T follicular helper cell (primary cell): ENCODE data around the gene PER1.

Source experiments
- DNase-seq: peaks from one replicate; pipeline ENCODE4 v3.0.0-alpha.2; 2020; ENCODE audit warnings: low read depth
- total RNA-seq, 2 experiments: gene quantifications; one replicate each; lab custom pipeline; 2026; lab: John Stamatoyannopoulos, UW

Gene PER1, protein sequence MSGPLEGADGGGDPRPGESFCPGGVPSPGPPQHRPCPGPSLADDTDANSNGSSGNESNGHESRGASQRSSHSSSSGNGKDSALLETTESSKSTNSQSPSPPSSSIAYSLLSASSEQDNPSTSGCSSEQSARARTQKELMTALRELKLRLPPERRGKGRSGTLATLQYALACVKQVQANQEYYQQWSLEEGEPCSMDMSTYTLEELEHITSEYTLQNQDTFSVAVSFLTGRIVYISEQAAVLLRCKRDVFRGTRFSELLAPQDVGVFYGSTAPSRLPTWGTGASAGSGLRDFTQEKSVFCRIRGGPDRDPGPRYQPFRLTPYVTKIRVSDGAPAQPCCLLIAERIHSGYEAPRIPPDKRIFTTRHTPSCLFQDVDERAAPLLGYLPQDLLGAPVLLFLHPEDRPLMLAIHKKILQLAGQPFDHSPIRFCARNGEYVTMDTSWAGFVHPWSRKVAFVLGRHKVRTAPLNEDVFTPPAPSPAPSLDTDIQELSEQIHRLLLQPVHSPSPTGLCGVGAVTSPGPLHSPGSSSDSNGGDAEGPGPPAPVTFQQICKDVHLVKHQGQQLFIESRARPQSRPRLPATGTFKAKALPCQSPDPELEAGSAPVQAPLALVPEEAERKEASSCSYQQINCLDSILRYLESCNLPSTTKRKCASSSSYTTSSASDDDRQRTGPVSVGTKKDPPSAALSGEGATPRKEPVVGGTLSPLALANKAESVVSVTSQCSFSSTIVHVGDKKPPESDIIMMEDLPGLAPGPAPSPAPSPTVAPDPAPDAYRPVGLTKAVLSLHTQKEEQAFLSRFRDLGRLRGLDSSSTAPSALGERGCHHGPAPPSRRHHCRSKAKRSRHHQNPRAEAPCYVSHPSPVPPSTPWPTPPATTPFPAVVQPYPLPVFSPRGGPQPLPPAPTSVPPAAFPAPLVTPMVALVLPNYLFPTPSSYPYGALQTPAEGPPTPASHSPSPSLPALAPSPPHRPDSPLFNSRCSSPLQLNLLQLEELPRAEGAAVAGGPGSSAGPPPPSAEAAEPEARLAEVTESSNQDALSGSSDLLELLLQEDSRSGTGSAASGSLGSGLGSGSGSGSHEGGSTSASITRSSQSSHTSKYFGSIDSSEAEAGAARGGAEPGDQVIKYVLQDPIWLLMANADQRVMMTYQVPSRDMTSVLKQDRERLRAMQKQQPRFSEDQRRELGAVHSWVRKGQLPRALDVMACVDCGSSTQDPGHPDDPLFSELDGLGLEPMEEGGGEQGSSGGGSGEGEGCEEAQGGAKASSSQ (N-terminal part only)
- total RNA-seq: 24.5 to 75.3 reads per million in 2 experiments

DNA sequence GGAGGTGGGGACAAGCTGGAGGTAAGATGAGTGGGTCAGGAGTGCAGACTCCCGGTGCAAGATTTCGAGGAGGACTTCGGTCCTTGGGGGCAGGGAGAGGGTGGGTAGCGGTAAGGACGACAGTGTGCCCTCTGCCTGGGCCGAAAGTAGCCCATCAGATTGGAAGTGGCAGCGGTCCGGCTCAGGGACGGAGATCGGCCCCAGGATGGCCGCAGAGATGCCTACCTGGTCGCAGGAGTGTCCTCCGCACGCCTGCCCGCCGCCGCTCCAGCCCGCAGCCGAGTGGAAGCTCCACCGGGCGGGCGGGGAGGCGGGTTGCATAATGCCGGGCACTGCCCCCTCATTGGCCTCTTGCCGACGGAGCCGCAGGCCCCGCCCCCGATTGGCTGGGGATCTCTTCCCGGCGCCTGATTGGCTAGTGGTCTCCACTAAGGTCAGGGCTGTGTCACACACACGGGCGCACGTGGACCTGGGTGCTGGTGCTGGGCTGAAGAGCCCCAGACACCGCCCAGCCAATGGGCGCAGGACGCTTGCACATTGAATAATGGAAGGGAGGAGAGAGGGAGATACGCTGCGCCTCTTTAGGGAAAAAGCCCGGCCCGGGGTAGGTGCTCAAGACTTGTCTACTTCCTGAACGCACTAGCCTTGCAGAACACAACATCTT, at the start of gene PER1:
TSS of gene PER1 (minus strand) at position 293 of the 664 bp plus-strand sequence. CDS start 1,698 bp downstream, outside the sequence.
- peak; percentile 78 for DNase-seq

DNA sequence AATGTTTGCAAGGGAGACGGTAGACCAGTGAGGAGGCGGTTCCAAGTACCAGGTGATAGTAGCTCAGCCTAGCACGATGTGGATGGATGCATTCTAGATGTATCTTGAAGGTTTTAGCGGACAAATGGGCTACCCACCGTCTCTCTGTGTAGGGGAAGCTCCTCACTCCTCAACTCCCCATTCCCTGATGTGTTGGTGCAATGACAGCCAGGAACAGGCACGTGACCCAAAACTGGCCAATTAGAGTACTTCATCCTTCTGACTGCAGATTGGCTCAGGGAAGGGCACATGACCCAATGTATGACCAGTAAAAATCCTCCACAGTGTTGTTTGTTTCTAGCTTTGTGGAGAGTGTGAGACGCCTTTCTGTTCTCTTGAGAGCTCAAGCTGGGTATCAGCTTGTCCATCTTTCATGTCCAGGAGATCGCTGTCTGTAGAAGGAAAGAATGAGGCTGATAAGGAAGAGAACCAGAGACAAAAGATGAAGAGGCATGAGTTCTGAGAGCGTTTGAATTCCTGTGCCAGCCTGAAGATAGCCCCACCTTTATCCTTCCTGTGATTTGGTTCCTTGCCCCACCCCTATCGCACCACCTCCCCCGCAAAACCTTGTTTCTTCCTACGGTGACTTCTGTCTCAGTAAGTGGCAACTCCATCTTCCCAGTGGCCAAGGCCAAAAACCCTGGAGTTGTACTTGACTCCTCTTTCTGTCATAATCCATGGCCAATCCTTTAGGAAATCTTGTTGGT, 40.0 kb upstream of the PER1 start:
- no peak for DNase-seq

DNA sequence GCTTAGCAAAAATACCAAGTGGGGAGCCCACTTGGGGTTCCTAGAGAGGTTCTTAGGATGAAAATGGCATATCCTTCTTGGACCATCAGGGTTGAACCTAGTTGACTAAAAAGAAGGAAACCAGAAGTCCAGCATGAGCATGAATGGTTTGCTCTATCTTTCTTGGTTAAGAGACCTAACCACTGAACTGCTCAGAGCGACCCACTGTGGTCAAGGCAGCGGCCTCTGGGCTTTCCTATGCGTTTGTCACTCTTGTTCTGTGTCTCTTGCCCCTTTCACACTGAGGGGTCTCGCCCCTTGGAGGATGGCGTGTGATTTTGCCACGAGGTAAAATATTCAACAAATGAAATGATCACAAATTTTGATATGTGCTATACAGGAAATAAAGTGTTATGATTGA, 38.3 kb upstream of the PER1 start:
- no peak for DNase-seq

DNA sequence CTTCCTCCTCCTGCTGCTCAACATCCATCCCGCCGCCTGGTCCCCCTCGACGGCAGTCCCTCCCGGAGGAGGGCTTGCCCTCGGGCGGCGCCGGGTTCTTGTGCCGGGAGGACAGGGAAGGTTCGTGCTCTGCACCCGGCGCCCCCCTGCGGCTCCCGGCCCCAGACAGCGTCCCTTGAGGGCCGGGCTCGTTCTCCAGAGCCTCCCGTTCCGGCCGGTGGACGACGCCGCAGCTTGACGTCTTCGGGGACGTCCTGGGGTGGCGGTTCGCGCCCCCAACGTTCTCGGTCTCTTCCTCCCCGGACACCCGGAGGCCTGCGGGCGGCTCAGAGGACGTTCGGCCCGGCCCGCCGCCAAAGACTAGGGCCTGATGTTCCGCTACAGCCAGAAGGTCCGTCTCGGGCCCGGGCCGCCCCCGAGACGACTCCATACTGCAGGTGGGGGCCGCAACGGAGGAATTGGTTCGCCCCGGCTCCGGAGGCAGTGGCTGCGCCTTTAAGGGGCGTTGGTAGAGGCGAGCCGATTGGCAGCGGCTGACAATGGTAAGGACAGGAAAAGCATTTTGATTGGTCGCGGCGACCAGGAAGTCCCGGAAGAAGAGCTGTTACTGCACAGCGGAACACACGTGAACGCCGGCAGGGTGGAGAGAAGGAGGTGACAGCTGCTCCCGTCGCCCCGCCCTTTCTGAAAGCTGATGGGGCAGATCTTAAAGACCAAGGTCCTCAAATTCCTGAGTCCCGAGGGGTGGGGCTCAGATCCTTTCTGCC, 37.7 kb upstream of the PER1 start, which contains the start of gene BORCS6:
TSS of gene BORCS6 (minus strand) at position 470 of the 767 bp plus-strand sequence. CDS start at position 430, 40 bp downstream.
- DNase-seq: peak; percentile 93

DNA sequence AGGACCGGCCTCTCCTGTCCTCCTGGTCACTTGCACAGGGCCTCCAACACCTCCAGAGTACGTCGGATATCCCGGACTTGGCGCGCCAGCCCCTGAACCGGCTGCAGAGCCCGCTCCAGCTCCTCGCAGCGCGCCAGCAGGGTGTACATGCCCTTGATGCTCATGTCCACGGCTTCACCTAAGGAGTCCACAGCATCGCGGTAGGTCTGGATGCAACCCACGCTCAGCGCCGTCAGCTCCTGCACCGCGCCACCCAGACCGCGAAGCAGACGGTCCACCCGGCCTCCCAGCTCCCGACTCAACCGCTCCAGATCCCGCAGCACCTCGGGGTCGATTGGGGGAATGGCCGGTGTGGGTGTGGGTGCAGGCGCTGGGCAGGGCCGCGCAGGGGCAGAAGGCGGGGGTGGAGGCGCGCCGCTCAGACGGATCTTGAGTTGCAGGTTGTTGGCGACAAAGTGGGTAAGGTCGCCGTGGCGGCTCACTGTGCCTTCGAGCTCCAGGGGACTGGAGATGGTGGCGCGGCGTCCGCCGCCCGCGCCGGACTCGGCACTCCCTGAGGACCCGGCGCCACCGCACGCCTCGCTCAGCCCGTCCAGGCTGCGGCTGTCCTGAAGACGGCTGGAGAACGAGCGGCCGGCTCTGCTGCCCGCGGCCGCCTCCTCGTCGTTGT, 37.0 kb upstream of the PER1 start:
- no peak for DNase-seq

DNA sequence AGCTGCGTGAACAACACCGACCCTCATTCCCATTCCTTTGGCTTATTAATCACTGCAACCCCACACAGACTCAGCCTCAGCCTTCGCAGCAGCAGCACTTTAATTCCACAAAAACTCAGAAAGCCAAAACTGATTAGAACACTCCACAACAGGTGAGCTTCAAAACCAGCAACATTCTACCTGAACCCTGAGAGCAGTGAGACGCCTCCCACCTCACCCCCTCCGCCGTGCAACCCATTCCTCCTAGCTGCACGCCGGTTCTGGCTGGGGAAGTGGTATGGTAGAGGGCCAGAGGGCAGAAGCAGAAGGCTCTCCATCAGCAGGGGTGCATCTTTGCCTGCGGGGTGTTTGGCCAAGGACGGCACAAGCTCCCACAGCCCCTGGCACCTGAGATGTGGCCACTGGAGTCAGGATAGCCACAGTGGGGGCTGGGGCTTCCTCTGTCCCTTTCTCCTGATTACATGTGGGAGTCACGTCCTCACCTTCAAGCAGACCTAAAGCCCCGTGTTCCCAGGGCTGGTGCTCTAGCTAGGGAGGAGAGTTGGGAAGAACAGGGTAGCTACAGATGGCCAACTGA, 36.1 kb upstream of the PER1 start:
- no peak for DNase-seq

DNA sequence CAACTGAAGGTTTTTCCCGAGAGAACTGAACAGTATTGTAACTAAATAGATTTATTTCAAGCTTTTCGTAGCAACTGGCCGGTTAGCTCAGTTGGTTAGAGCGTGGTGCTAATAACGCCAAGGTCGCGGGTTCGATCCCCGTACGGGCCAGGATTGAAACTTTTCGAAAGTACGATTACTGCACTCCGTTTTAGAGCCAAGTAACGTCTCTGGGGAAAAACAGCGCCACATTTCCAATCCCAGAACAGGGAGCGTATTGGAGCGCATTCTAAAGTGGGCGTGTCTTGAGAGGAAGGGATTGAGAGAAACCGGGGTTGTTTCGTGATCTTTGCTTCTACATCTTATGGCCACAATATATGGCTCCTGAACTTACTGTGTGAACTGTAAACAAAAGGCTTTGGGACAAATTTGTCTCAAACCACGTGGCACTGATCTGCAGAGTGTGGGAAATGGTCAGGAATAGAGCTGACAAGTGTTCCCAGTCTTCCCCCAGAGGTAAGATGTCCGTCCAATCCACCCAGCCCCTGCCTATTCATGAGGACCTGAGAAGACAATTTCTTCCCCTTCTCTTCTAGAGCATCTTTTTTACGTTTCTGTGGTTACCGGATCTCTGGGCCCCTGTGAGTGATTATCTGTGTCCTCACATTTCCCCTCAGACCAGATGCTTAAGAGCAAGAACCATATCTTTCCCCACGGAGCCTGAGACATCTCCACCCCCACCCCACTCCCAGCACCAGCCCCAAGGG, 35.5 kb upstream of the PER1 start:
- peak; percentile 78 for DNase-seq

DNA sequence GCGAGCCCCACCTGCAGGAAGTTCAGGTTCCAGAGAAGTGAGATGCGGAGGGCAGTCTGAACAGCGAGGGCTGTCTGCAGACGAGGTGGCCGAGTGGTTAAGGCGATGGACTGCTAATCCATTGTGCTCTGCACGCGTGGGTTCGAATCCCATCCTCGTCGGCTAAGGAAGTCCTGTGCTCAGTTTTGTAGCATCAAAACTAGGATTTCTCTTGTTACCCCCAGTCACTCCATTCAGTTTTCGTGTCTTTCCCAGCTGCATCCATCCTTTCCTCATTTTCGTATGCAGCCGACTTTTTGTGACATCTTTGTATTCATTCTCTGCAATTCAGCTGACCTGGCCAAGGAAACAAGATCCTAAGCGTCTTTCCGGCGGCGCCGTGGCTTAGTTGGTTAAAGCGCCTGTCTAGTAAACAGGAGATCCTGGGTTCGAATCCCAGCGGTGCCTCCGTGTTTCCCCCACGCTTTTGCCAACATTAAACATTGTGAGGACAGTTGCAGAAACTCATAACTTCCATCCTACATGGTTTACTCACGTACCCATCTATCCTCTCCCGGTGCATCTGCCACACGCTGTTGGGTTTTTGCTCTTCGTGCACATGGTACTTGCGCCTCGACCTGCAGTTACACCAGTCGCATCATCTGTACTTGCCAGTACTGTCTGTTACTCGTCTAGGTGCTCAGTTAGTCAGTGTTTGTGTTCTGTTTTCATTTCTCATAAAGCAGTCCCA, 34.7 kb upstream of the PER1 start:
- DNase-seq: peak; percentile 76

DNA sequence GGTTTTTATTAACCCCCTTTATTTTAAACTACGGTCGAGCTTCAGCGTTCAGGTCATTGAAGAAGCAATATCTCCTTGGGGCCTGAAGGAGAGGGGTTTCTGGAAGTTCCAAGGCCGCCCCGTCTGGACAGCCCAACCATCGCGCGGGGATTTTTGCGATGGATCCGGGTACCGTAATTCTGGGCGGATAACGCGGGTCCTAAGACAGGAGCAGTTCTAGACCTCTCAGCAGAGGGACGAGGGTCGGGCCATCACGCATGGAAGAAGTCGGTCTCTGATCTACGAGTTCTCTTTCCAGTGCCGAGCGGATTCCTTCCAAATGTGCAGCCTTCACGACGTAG, 34.2 kb upstream of the PER1 start:
- no peak for DNase-seq

DNA sequence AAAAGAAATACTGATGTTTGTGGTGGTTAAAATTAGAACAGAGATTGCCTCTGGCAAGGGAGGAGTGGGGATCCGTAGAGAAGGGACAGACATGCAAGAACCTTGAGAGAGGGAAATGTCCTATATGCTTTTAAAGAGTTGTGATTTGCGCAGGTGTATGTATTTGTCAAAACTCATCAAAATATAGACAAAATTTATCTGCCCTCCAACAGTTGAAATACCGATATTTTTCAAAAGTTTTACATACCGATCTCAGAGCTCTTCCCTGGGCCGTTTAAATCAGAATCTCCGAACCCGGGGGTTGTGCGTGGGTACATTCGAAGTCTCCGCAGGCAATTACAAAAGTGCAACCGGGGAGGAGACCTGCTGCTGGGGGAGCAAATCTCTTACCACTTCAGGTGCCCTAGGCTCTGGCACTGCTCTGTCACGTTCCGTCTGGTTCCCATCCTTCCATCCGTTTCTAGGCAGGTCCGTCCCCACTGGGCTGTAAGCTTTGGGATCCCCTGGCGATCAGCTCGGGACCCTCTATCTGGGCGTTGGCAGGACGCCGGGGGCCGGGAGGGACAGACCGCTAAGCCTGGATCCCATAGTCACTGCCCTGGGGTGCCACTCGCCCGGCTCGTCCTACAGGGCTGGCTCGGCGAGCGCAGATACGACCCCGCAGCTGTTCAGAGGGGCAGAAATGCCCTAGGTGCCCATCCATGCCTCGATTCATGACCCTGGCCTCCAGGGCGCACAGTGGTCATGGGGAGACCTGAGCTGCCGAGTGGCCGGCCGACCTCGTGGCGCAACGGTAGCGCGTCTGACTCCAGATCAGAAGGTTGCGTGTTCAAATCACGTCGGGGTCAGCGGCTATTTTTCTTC, 33.6 kb upstream of the PER1 start:
- peak; percentile 77 for DNase-seq

DNA sequence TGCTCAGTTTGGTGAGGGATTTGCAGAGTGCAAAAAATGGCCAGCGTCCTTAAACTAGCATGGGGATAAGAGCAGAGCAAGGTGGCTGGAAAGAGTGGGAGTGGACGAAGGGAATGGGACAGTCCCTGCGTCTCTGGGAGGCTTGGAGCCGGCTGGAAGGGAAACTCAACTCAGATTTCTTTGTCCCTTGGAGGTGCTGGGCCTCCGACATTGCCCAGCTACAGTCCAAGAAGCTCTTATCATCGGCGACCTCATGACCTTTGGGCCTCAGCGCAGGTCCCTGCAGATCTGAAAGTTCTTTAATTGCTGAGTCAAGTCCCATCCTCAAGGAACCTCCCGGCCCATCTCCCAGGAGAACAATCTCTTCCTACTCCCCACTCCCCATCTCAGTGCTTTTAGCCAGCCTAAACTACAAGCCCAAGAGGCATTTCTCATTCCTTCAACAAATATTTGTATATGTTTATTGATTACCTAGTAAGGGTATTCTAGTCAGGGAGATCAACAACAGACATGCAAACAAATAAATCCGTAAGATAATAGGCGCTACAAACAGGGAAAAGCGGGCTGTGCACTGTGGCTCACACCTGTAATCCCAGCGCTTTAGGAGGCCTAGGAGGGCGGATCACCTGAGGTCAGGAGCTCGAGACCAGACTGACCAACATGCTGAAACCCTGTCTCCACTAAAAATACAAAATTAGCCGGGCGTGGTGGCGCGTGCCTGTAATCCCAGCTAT, 25.0 kb upstream of the PER1 start:
- no peak for DNase-seq

DNA sequence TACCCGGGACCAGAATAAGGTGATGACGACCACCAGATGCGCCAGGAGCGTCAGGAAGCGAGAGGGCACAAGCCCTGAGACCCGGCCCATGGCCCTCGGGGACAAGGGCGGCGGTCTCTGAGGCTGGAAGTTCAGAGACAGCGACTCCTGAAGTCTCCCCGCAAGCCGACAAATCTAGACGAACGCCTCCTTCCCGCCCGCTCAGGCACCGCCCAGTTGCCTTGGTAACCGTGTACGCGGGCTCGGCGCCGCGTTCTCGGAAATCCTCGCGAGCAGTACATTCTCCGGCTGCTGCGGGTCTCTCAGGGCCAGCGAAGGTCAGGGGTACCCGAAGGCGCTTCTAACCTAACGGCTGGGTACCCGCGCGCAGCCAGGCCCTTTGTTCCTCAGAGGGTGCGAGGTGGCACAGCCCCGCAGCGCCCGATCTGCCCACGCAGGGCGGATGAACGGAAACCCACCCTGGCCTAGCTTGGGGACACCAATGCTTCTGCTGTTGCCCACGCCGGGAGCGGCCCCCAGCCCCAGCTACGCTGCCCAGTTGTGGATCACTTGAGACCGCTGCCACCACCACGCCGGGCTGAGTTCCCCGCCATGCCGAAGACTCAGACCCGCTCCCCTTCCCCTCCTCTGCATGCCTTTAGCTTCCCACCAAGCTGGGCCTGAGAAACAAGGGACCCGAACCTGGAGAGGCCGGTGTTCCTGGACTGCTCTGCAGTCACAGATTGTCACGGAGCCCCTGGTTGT, 24.2 kb upstream of the PER1 start, which contains the start of gene TMEM107:
TSS of gene TMEM107 (minus strand) at position 184 of the 744 bp plus-strand sequence. CDS start at position 90, 94 bp downstream.
- peak; percentile 85 for DNase-seq

DNA sequence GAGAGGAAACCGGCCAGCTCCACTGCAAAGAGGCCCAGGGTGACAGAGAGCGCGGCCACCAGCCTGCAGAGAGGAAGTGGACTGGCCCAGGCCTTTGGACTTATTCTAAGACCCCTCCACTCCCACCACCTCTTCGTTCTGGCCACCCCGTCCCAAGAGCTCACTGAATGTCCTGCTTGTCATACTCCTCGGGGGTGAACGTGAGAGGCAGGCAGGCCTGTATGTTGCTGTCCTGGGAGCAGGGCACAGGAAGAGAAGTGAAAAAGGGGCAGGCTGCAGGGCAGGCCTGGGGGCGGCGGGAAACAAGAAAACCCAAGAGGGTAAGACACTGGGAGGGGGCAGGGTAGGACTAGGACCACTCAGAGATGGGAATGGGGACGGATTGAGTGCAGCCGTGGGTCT, 23.6 kb upstream of the PER1 start:
- DNase-seq: no peak

DNA sequence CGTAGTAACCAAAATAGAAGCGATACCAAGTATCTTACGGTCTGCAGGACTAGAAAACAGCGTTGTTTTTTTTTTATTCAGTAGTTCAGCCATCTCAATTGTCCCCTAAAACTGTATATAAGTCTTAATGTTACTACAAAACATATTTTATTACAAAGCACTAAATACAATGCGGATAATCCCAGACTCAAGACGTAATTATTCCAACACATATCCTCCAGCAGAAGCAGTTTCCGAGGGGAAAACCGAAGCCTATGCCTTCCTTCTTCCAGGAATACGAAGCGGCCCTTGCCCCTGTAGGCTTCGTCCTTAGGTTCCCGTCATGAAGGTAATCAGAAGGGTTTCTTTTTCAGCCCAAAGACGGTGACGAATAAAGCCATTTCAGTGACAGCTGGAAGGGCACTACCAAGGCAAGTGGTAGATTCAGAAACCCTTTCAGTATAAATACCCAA, 21.7 kb upstream of the PER1 start:
- no peak for DNase-seq
